Measurements from ENCODE around the gene METTL13. TPM values are rescaled to one million over a fixed set of nuclear protein-coding genes. Genes with fewer than 3 reads are reported as not detected.

METTL13 gene
- total RNA-seq, 4 donors from 2014 or later: 6.7 to 23.0 (median 12.3) TPM

DNA sequence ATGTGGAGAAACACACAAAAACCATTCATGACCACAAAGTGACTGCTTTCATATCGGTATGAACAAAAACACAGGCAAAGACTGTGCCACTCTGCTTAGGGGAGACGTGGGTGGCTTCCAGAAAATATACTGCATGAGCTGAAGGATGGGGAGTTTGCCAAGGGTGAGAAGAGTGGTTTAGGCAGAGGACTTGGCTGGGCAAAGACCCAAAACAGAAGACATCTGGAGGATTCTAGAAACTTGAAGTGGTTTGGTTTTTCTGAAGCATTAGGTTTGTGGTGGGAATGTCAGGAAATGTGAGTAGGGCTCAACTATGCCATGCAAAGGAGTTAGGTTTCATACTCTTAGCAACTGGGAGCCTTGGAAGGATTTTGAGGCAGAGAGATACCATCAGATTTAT, 33.2 kb downstream of the METTL13 start:
- Histone ChIP-seq H3K36me3 (no peaks in the 10 kb centered on the region), H3K27me3 (no peaks in the 10 kb centered on the region), H3K4me3 (no peak overlapping the region), H3K4me1 (no peaks in the 10 kb centered on the region), H3K27ac (no peak overlapping the region), H3K9me3 (no peaks in the 10 kb centered on the region)
- DNase-seq: no peak
- intact Hi-C loops (cut with DNase I; ENCODE audit: low total_unique reads): no loop called here
- no peak for TF ChIP-seq POLR2A (IDR thresholded peaks at IDR 0.05)
- TF ChIP-seq, protein P1, sequence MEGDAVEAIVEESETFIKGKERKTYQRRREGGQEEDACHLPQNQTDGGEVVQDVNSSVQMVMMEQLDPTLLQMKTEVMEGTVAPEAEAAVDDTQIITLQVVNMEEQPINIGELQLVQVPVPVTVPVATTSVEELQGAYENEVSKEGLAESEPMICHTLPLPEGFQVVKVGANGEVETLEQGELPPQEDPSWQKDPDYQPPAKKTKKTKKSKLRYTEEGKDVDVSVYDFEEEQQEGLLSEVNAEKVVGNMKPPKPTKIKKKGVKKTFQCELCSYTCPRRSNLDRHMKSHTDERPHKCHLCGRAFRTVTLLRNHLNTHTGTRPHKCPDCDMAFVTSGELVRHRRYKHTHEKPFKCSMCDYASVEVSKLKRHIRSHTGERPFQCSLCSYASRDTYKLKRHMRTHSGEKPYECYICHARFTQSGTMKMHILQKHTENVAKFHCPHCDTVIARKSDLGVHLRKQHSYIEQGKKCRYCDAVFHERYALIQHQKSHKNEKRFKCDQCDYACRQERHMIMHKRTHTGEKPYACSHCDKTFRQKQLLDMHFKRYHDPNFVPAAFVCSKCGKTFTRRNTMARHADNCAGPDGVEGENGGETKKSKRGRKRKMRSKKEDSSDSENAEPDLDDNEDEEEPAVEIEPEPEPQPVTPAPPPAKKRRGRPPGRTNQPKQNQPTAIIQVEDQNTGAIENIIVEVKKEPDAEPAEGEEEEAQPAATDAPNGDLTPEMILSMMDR (IDR thresholded peaks at IDR 0.05): no peak

DNA sequence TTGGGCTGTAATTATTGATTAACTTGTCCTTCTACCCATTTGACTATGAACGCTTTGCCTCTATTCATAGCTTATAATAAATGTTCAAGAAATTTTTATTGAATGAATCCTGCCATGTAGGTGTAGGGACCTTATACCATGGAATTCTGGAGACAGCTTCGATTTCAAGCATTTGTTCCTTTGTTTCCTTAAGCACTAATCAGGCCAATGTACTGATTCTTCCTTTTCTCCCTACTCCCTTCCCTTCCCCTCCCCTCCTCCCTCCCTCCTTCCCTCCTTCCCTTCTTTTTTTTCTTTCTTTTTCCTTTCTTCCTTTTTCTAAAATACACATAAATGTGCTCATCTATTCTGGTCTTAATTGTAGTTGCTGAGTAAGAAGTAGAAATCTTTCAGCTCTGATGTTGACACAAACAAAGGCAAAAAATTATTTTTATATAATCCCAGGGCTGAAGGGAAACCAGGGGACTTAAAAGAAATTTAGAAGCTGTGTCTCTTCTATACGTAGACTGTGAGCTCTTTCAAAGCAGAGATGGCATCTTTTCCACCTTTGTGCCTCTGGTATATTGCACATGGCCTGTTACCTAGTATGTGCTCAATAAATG, 34.9 kb downstream of the METTL13 start:
- TF ChIP-seq, protein P1 (IDR thresholded peaks at IDR 0.05): no peak
- no peak for TF ChIP-seq POLR2A (IDR thresholded peaks at IDR 0.05)
- DNase-seq: no peak
- Histone ChIP-seq H3K36me3 (no peaks in the 10 kb centered on the region), H3K9me3 (no peaks in the 10 kb centered on the region), H3K4me1 (no peaks in the 10 kb centered on the region), H3K27ac (no peak overlapping the region), H3K27me3 (no peaks in the 10 kb centered on the region), H3K4me3 (no peak overlapping the region)
- intact Hi-C loops (cut with DNase I; ENCODE audit: low total_unique reads): no loop called here

DNA sequence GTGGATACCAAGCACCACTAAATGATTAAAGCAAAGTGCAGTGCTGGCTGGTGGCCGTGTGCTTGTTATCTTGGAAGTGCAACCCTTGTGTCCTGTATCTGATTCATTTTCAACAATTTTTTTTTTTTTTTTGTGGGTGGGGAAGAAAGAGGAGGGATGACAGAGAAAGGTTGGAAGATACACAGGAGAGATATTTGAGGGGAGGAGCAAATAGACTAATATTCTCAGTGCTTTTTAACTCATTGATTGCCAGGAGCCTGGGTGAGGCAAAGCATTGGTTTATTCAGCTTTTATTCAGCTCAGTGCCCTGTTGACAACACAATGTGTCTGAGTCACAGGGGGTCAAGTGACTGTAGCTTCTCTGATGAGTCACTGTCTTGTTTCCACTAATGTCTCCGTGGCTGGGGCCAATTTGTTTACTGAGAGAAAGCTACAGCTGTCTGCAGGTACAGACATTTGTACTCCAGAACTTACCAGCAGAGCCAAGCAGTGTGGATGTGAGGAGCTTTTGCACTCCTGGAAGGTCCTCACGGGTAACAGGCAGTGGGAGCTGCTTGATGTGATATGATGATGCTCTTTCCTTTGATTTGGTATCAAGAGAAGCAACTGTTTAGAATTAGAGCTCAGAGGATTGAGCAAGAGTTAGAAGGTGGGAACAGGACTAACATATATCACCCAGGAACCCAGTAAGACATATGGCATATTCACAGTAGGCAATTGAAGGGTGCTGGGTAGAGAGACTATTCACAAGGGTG, 36.2 kb downstream of the METTL13 start:
- no peaks in the 10 kb centered on the region for H3K9me3 ChIP-seq
- peak overlapping the region in 1 of 2 donors; percentile 5 for H3K27ac ChIP-seq
- H3K4me1 ChIP-seq: no peaks in the 10 kb centered on the region
- no peaks in the 10 kb centered on the region for H3K36me3 ChIP-seq
- intact Hi-C loops (cut with DNase I; ENCODE audit: low total_unique reads): no loop called here
- TF ChIP-seq POLR2A (IDR thresholded peaks at IDR 0.05): no peak
- TF ChIP-seq, protein P1 (IDR thresholded peaks at IDR 0.05): no peak
- peak in 1 of 2 donors; percentile 38 for DNase-seq
- no peaks in the 10 kb centered on the region for H3K27me3 ChIP-seq
- no peak overlapping the region for H3K4me3 ChIP-seq

DNA sequence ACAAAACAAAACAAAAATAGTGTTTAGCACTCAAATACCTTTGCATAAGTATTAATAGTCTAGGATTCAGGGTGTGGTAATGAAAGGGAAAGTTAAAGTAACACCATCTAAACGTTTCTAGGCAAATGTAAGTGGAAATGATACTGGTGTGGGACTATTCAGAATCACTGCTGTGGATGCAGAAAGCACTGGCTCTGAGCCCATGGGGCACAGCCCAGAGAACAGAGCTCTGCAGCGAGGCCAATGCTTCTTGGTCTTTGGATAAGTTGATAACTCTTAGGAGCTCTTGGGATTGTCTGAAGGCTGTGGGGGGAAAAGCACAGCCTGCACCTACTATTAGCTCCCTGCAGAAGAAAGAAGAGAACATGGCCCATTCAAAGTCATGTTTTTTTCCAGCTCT, 38.5 kb downstream of the METTL13 start:
- no peak for DNase-seq

DNA sequence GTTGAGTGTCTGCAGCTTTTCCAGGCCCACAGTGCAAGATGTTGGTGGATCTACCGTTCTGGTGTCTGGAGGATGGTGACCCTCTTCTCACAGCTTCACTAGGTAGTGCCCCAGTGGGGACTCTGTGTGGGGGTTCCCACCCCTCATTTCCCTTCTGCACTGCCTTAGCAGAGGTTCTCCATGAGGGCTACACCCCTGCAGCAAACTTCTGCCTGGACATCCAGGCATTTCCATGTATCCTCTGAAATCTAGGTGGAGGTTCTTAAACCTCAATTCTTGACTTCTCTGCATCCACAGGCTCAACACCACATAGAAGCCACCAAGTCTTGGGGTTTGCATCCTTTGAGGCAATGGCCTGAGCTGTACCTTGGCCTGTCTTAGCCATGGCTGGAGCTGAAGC, 45.5 kb downstream of the METTL13 start:
- no peak for DNase-seq
- intact Hi-C loops (cut with DNase I; ENCODE audit: low total_unique reads): no loop called here
- no peaks in the 10 kb centered on the region for H3K27me3 ChIP-seq
- no peak overlapping the region for H3K27ac ChIP-seq
- H3K9me3 ChIP-seq: no peaks in the 10 kb centered on the region
- H3K4me1 ChIP-seq: no peaks in the 10 kb centered on the region
- H3K4me3 ChIP-seq: no peak overlapping the region
- TF ChIP-seq, protein P1 (IDR thresholded peaks at IDR 0.05): no peak
- TF ChIP-seq POLR2A (IDR thresholded peaks at IDR 0.05): no peak
- H3K36me3 ChIP-seq: no peaks in the 10 kb centered on the region

More for the DNA sequence above, 38.5 kb downstream of the METTL13 start:
- no peaks in the 10 kb centered on the region for H3K36me3 ChIP-seq
- TF ChIP-seq, protein P1 (IDR thresholded peaks at IDR 0.05): no peak
- TF ChIP-seq POLR2A (IDR thresholded peaks at IDR 0.05): no peak
- intact Hi-C loops (cut with DNase I; ENCODE audit: low total_unique reads): no loop called here
- no peaks in the 10 kb centered on the region for H3K27me3 ChIP-seq
- no peaks in the 10 kb centered on the region for H3K9me3 ChIP-seq
- H3K4me1 ChIP-seq: no peaks in the 10 kb centered on the region
- H3K4me3 ChIP-seq: no peak overlapping the region
- H3K27ac ChIP-seq: no peak overlapping the region
